GM18505 (cell line): ENCODE measurements around the gene ADCY9.

ENCODE experiments used
- ATAC-seq: cut with Tn5 transposase; IDR thresholded peaks from one replicate; pipeline ENCODE4 v1.9.1; 2021; ENCODE audit not compliant: unreplicated experiment
- POLR2A ChIP-seq: IDR thresholded peaks from 4 replicates; pipeline ENCODE4 v1.6.1; 2011; ENCODE audit warnings: borderline replicate concordance; ENCODE audit not compliant: insufficient read depth, insufficient read length; ENCODE audit errors: extremely low read depth

ADCY9 gene

GRCh38 chr16:4138713-4139112 is 22.5 kb upstream of the ADCY9 start:
- no peak for ATAC-seq
- TF ChIP-seq POLR2A = no peak

- no peak for TF ChIP-seq POLR2A
- ATAC-seq = no peak
Observed at GRCh38 chr16:4137438-4137837, 21.2 kb upstream of the ADCY9 start.

- no peak for ATAC-seq
- TF ChIP-seq POLR2A = no peak
Observed at GRCh38 chr16:4136229-4136813, 20.1 kb upstream of the ADCY9 start.

- no peak for TF ChIP-seq POLR2A
Observed at GRCh38 chr16:4135537-4135936, 19.3 kb upstream of the ADCY9 start.

GRCh38 chr16:4133897-4134372 is 17.7 kb upstream of the ADCY9 start:
- TF ChIP-seq POLR2A = no peak
- ATAC-seq = no peak

More at GRCh38 chr16:4135537-4135936, 19.3 kb upstream of the ADCY9 start:
- ATAC-seq = no peak

GRCh38 chr16:4131621-4132020 is 15.4 kb upstream of the ADCY9 start:
- no peak for TF ChIP-seq POLR2A
- no peak for ATAC-seq

GRCh38 chr16:4124535-4125294 is 8.5 kb upstream of the ADCY9 start:
- no peak for ATAC-seq
- TF ChIP-seq POLR2A = no peak

- no peak for ATAC-seq
- TF ChIP-seq POLR2A = no peak
Observed at GRCh38 chr16:4123616-4124300, 7.5 kb upstream of the ADCY9 start.

GRCh38 chr16:4120176-4120575 is 3.9 kb upstream of the ADCY9 start:
- ATAC-seq = no peak
- no peak for TF ChIP-seq POLR2A

- no peak for TF ChIP-seq POLR2A
- ATAC-seq = no peak
Observed at GRCh38 chr16:4117250-4117578, 972 bp upstream of the ADCY9 start.

- no peak for TF ChIP-seq POLR2A
- ATAC-seq = peak; percentile 21
Observed at GRCh38 chr16:4115949-4116318, 308 bp downstream of the ADCY9 start.

GRCh38 chr16:4115209-4115948 is 863 bp downstream of the ADCY9 start:
- peak; percentile 18 for ATAC-seq
- no peak for TF ChIP-seq POLR2A

GRCh38 chr16:4114257-4115208 is 1.7 kb downstream of the ADCY9 start:
- ATAC-seq = no peak
- no peak for TF ChIP-seq POLR2A
